Lower lobe of right lung (tissue), 2 donors: Measurements from ENCODE around the gene AMBRA1. TPM values are rescaled to one million over a fixed set of nuclear protein-coding genes. Genes with fewer than 3 reads are reported as not detected.

Experiments used
- ATAC-seq, 2 donors: fragments of 200-7000 bp; cut with Tn5 transposase; one replicate each; pipeline ENCODE4 v1.9.1; 2020 to 2022; ENCODE audit warnings: mild to moderate bottlenecking in 2 of 2, moderate library complexity in 2 of 2
- DNase-seq: peaks from one replicate; pipeline ENCODE4 v3.0.0-alpha.2; 2020
- H3K27ac ChIP-seq: fragments of 200-600 bp; one replicate; pipeline ENCODE4 v1.8.0; 2022
- H3K27me3 ChIP-seq: fragments of 200-600 bp; one replicate; pipeline ENCODE4 v1.8.0; 2022; ENCODE audit warnings: low read depth
- H3K36me3 ChIP-seq: fragments of 200-600 bp; one replicate; pipeline ENCODE4 v1.8.0; 2022; ENCODE audit warnings: mild to moderate bottlenecking
- H3K4me1 ChIP-seq: fragments of 200-600 bp; one replicate; pipeline ENCODE4 v1.8.0; 2022
- H3K4me3 ChIP-seq: fragments of 200-600 bp; one replicate; pipeline ENCODE4 v1.8.0; 2022; ENCODE audit warnings: mild to moderate bottlenecking
- H3K9me3 ChIP-seq: fragments of 200-600 bp; one replicate; pipeline ENCODE4 v1.8.0; 2022
- CTCF ChIP-seq: fragments of 200-600 bp; IDR thresholded peaks from one replicate; pipeline ENCODE4 v1.8.0; 2022; ENCODE audit warnings: antibody characterized with exemption, mild to moderate bottlenecking
- intact Hi-C: fragments of 100-400 bp; cut with DNase I; formaldehyde crosslinking; loops from one replicate; pipeline ENCODE4 v1.11.0; 2022
- total RNA-seq: library from RNA; stranded (reverse); fragmentation: NEBNext Ultra II Directional; extraction: Animal tissue kit (Norgen Biotek cat#: 25700); gene quantifications from one replicate; pipeline ENCODE4 v1.2.1, GENCODE V29; 2021
- donor health status: DM: no; HTN: yes; CAD: no; lungs with severe emphysema.

AMBRA1 gene
- total RNA-seq, 1 donor from 2014 or later, result 39.9 TPM

GRCh38 chr11:46562527-46562926 is 31.3 kb downstream of the AMBRA1 start:
- Histone ChIP-seq H3K27ac (no peak overlapping the region), H3K9me3 (no peaks in the 10 kb centered on the region), H3K27me3 (no peaks in the 10 kb centered on the region), H3K4me3 (no peak overlapping the region), H3K36me3 (no peaks in the 10 kb centered on the region), H3K4me1 (peaks cover 31% of the 10 kb centered on the region)
- ATAC-seq, result no peak
- intact Hi-C loops, result no loop called here
- no peak for TF ChIP-seq CTCF
- no peak for DNase-seq

- Histone ChIP-seq H3K4me3 (peak overlapping the region; percentile 45), H3K36me3 (no peaks in the 10 kb centered on the region), H3K9me3 (no peaks in the 10 kb centered on the region), H3K27ac (peak overlapping the region; percentile 68), H3K4me1 (peaks cover 48% of the 10 kb centered on the region), H3K27me3 (no peaks in the 10 kb centered on the region)
- no peak for TF ChIP-seq CTCF
- ATAC-seq, result peak; percentile 67 to 72
- intact Hi-C loops, result no loop called here
- DNase-seq, result no peak
Measured at GRCh38 chr11:46560300-46560991, 33.4 kb downstream of the AMBRA1 start.

- intact Hi-C loops, result no loop called here
- no peak for DNase-seq
- H3K36me3 ChIP-seq, result no peaks in the 10 kb centered on the region
- TF ChIP-seq CTCF, result no peak
- H3K27me3 ChIP-seq, result no peaks in the 10 kb centered on the region
- peak overlapping the region; percentile 45 for H3K4me3 ChIP-seq
- ATAC-seq, result no peak
- peak overlapping the region; percentile 68 for H3K27ac ChIP-seq
- no peaks in the 10 kb centered on the region for H3K9me3 ChIP-seq
- peaks cover 54% of the 10 kb centered on the region for H3K4me1 ChIP-seq
Measured at GRCh38 chr11:46559815-46560214, 34.0 kb downstream of the AMBRA1 start.

GRCh38 chr11:46557684-46558151 is 36.1 kb downstream of the AMBRA1 start:
- Histone ChIP-seq H3K27me3 (no peaks in the 10 kb centered on the region), H3K4me1 (peaks cover 74% of the 10 kb centered on the region), H3K4me3 (no peak overlapping the region), H3K27ac (peak overlapping the region; percentile 4), H3K36me3 (no peaks in the 10 kb centered on the region), H3K9me3 (no peaks in the 10 kb centered on the region)
- intact Hi-C loops, result no loop called here
- DNase-seq (no peak), ATAC-seq (peak; percentile 57 to 60)
- no peak for TF ChIP-seq CTCF

GRCh38 chr11:46555267-46556054 is 38.4 kb downstream of the AMBRA1 start:
- no peaks in the 10 kb centered on the region for H3K9me3 ChIP-seq
- H3K27me3 ChIP-seq, result no peaks in the 10 kb centered on the region
- H3K4me1 ChIP-seq, result peaks cover 62% of the 10 kb centered on the region
- intact Hi-C loops, result no loop called here
- no peak overlapping the region for H3K4me3 ChIP-seq
- H3K27ac ChIP-seq, result peak overlapping the region; percentile 70
- no peak for DNase-seq
- no peaks in the 10 kb centered on the region for H3K36me3 ChIP-seq
- ATAC-seq, result no peak
- no peak for TF ChIP-seq CTCF
